NCI-H2196 (cell line): Measurements from ENCODE around the gene UBN2.

Experiments
- DNase-seq: peaks from one replicate; lab custom pipeline; 2025; ENCODE audit not compliant: unreplicated experiment; lab: John Stamatoyannopoulos, UW

Gene UBN2

DNA sequence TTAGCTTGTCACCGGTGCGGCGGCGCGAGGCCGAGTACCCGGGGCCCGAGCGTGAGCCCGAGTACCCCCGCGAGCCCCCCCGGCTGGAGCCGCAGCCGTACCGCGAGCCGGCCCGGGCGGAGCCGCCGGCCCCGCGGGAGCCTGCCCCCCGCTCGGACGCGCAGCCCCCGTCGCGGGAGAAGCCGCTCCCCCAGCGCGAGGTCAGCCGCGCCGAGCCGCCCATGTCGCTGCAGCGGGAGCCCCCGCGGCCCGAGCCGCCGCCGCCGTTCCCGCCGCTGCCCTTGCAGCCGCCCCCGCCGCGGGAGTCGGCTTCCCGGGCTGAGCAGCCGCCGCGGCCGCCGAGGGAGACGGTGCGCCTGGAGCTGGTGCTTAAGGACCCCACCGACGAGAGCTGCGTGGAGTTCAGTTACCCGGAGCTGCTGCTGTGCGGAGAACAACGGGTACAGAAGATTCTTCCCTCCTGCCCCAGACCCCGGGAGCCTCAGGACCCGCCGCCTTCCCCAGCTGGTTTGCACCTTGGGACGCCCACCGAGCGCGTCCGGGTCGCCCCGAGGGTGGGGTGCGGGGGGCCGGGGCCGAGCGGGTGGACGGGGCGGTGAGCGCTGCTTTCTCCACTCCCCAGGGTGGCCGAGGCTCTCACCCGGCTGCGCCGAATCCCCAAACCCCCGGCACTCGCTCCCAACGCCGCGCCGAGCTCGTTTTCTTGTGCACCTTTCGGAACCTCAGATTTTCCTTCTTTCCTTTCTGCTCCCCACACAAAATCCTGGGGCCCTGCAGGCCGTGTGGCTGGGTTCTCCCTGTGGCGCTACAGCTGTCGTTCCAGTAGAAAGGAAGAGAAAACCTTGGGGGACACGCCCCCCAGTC is 708 bp downstream of the UBN2 start:
- peak; percentile 10 for DNase-seq

DNA sequence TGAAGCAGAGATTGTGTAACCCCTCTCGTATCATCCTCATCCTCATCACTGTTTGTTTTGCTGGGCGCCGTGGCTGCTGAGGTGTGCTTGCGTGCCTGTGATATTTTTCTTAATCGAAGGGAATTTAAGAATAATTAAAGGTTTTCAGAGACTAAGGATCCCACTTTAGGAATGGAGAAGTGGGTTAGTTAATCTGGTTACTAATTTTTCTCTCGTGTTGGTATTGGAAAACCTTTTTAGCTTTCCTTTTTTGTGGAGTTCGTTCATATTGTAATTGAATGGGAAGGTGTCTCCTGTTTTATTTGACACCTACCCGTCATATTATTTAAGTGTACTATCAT is 1.3 kb downstream of the UBN2 start:
- no peak for DNase-seq

DNA sequence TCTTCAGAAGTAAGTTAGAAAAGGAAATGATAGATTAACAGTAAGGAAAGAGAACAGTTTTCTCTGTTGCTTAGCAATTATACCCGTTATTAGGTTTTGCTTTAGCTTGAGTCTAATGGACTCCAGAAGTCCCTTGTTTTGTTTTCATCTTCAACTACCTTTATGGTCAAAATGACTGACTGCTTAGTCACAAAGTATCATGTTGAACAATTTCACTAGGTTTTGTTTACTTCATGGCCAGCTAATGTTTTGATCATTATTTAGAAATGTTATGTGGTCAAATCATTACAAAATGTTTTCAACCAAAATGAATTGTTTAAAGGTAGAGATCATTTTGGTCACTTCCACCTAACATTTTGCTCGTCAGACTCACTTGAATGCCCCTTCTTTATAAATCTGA is 1.9 kb downstream of the UBN2 start:
- no peak for DNase-seq

DNA sequence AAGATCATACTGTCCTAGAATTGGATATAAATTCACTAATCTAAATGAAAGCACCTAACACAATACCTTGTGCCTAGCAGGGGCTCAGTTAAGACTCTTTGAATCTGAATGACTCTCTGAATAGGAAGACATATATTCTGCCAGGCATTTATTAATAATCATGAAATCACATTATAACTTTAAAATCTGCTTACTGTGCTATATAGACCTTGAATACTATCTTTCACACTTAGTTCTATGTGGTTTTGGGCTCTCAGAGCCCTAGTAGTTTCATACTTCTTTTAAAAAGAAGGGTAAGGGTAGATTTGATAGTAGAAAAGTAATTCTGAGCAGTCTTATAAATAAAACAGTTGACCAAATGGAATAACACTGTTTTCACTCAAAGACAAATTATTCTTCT is 10.2 kb downstream of the UBN2 start:
- no peak for DNase-seq

DNA sequence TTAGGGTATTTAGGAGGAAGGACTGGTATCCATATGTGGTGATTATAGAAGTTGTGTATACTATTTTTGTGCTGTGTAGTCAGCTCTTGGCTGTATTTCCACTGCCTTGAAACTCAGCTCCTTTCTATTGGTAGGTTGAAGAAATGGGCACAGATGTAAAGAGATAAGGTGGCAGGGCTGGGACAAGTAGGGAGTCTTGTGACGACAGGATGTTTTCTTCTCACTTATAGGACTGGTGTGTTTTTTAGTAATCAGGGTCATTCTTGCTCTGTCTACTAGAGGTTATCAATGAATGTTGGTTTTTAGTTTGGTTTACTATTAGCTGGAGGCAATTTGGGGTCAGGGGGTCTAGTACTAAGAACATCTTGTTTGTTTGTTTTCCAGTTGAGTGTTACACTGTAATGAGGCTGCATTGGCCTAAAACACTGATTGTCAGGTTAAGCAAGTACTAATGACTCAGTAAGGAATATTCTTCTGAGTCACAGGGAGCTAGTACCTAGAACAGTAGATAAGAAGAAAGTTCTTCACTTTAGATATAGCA is 11.8 kb downstream of the UBN2 start:
- no peak for DNase-seq

DNA sequence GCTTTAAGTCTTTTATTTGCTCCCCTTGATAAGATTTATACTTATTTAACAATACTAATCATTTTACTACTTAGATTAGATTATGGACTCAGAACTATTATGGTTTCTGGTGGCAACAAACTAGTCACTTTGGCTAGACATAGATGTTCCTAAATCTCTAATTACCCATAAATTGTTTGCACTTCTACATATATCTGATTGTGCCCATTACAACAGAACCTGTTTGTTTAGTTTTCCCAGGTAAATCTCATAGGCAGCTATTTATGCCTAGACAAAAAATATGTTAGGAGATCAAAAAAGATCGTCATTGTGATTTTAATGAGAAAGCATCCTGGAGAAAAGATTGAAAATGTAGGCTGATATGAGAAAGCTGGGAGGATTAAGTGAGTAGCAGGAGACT is 14.4 kb downstream of the UBN2 start:
- DNase-seq = no peak

DNA sequence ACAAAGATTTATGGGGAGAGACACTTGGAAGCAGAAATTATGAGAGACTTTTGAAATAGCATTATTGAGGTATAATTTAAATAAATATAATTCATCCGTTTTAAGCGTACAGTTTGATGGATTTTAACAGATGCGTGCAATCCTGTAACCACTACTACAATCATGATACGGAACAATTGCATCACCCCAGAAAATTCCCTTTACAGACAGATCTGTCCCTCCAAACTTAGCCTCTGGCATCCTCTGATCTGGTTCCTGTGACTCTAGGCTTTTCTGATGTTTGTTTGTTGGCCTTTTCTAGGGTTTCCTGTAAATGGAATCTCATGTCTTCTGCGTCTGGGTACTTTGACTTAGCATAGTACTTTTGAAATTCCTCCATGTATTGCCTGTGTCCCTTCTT is 15.5 kb downstream of the UBN2 start:
- DNase-seq = no peak

DNA sequence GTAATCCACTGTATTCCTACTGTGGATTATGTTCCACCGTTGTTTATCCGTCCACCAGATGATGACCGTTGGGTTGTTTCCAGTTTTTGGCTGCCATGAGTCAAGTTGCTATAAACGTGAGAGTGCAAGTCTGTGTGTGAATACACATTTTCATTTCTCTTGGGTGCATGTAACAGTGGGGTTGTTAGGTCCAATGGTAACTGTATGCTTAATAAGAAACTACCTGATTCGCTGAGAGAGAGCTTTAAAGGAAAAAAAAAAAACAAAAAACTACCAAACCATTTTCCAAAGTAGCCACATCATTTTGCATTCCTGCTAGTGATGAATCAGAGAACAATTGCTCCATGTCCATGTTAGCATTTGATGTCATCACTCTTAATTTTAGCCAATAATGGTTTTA is 15.9 kb downstream of the UBN2 start:
- no peak for DNase-seq

DNA sequence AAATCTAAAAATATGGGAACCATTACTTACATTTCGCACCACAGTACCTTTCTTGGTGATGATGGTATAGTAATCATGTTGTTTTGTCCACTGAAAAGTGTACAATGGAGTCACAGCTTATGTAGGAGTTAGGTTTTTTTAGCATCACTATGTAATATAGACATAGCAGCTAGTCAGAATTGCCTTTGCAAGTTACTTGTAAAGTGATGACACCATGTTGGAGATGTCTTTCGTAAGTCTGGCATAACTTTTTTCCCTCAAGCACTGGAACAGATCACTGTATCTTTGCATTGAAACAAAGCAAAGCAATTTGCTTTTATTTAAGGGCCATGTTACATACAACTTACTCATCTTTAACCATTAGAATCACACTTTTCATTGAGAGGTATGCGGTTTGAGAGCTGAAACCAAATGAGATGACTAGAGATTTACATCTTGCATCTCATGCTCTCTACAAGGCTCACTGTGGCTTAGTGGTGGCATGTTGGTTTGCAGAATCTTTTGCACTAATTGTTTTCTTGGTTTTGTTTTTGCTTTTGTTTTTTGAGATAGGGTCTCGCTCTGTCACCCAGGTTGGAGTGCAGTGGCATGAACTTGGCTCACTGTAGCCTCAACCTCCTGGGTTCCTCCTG is 18.3 kb downstream of the UBN2 start:
- DNase-seq = no peak

DNA sequence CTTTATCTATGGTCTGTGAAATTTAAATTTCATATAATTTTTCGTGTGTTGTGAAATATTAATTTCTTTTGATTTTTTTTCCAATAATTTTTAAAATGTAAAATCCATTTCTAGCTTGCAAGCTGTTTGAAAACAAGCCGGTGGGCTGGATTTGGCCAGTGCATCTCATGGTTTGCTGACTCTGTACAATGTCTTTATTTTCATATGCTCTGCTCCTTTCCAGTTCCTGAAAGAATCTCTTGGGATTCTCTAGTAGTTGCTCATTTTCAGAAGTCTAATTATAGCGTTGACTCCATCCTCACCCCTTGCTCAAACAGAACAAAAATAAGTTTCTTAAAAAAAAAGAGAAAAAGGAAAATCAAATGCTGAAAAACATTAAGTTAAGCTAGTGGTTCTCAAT is 21.4 kb downstream of the UBN2 start:
- no peak for DNase-seq

DNA sequence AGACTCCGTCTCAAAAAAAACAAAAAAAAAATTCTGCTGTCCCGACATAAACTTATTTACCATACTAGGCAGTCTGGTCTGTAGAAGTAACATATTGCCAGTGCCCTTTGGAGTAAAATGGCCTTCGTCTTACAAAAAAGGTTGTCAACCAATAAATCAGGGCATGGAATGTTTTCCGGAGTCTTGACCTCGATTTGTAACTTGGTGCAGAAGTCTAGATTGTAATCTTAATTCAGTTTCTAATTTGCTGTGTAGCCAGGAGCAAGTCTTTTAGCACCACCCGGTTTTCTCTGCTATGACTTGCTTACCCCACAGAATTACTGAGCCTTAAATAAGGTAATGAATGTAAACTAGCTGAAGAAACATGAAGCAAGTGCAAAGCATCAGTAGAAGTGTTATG is 23.2 kb downstream of the UBN2 start:
- DNase-seq = no peak

DNA sequence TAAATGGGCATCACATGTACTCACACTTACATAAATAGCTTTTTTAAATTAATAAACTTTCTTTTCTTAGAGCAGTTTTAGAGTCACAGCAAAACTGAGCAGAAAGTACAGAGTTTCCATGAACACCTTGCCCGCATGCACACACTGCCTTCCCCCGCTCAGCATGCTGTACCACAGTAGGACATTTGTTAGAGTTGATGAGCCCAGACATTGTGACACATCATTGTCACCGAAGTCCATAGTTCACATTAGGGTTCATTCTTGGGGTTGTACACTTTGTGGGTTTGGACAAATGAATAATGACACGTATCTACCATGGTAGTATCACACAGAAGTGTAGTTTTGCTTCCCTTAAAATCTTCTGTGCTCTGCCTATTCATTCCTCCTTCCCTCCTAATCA is 23.7 kb downstream of the UBN2 start:
- DNase-seq = no peak

DNA sequence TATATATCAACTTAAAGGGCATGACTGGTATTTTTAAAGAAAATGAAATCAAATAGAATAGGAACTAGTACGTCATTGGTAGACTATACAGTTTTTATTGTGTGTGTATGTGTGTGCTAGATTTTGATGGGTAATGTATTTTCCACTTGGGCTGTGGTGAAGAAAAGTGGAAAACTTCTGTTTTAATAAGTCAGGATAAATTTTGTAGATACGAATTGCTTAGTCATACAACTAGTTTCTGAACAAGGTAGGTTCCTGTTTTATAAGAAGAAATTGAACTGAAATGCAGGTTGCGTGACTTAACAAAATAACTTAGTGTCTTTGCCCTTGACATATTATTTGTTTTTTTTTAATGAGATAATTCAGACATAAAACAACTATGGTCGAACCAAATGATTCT is 24.3 kb downstream of the UBN2 start:
- DNase-seq = no peak

DNA sequence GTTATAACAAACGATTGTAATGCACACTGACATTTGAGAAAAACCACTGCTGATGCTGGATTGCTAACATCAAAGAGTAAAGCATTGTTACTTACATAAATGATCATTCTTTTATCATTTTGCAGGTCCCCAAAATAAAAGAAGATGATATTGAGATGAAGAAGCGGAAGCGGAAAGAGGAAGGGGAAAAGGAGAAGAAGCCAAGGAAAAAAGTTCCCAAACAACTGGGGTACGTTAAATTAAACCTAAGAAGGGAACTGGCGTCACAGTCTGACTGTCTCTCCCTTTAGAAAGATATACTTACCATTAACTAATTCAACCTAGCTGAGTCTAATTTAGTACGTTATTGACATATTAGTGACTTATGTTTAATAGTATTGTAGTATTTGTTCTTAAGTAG is 28.1 kb downstream of the UBN2 start:
- no peak for DNase-seq

DNA sequence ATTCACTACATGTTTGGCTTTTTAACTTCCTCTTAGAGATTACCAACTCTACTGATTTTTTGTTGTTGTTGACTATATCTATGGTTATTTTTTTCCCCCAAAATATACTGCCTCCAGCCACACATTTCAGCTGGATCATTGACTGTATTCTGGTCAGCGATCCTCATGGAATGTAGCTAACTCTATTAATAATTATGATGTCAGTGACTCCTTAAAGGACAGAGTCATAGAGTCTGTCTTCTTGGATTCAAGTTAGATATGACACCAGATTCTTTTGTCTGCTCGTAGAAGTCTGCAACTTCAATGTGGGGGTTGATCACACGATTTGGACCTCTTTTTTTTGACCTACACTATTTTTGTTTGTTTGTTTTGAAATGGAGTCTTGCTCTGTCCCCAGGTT is 33.2 kb downstream of the UBN2 start:
- DNase-seq = no peak

DNA sequence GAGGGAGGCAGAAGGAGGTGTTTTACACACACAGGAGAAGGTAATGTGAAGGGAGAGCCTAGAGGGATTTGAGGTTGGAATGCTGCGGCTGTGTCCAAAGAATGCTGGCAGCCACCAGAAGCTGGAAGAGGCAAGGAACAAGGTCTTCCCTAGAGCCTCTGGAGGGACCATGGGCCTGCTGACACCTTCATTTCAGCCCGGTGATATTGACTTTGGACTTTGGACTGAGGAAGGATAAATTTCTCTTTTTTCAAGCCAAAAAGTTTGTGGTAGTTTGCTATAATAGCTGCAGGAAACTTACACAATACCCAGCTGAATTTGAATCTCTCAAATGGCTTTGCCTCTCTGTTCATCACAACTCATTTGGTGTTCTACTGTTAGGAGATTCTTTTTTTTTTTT is 34.6 kb downstream of the UBN2 start:
- no peak for DNase-seq

DNA sequence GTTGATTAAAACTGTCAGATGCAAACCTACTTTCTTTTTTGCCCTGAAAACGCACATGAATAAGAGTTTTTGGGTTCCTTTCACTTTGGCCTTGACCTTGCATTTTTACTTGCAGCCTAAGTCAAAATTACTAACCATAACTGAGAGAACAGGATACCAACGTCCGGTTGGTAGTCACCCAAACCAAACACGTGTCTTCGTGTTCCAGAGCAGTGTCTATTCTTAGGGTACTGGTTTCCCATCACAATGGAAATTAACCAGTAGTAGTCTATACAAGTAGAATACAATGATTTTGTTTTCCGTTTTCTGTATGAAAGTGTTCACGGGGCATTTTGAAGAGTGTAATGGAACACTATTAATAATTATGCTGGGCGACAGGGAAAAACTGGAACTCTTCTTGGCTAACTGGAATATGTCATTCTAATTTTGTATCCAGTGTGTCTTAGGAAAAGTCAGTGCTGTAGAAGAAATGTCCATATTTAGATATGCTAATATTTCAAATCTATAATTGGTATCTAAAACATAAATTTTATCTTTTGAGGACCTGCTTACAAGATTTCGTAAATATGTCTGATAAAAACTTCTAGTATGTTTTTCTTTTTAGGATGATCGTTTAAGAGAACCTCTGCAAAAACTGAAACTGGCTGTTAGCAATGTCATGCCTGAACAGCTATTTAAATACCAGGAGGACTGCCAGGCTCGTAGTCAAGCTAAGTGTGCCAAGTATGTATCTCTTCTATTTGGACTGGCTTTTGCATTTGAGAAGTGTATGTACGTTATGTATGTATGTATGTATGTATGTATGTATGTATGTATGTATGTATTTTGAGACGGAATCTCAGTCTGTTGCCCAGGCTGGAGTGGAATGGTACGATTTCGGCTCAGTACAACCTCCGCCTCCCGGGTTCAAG is 40.9 kb downstream of the UBN2 start:
- DNase-seq = no peak

DNA sequence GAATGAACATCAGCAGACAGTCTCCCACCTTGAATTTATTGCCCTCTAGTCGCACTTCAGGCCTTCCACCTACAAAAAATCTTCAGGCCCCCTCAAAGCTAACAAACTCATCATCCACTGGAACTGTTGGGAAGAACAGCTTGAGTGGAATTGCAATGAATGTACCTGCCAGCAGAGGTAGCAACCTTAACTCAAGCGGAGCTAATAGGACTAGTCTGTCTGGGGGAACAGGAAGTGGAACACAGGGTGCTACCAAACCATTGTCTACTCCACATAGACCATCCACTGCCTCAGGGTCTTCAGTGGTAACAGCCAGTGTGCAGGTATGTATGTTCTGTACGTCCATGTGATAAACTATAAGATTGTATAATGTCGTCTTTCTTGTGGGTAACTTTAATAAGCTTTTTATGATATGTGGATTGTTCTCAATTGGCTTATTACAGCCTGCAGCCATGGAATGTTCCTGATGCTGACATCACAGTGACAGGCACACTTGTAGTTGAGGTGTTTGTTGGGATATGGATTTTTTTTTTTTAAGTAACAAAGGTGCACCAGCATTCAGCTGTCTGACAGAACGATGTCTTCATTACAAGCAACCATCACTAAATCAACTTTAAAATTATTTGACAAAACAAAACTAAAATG is 53.3 kb downstream of the UBN2 start:
- DNase-seq = no peak

DNA sequence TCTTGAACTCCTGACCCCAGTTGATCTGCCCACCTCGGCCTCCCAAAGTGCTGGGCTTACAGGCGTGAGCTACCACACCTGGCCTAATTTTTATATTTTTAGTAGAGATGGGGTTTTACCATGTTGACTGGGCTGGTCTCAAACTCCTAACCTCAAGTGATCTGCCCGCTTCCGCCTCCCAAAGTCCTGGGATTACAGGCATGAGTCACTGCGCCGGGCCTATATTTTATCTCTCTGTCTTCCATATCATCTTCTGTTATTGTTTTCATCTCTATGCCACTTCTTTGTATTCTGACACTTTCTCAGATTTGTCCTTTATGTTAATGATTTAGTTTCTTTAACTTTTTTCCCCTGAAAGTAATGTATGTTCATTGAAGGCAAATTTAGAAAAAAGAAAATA is 55.1 kb downstream of the UBN2 start:
- no peak for DNase-seq

DNA sequence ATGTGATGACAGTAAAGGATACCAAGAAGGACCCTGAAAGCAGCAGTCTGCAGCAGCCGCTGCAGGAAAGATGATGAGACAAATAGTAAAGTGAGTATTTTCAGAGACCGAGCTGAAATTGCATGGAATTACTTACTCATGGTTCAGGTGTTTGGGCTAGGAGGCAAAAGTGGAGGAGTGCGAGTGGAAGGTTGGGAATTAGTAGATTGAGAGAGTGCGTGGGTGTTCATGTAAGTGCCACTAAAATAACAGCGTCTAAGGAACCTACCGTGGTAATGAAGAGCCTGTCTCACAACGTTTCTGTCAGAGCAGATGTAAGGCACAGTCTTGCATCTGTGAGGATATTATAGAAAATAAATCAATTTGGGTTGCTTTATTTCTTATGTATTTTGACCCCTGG is 61.8 kb downstream of the UBN2 start:
- DNase-seq = no peak

DNA sequence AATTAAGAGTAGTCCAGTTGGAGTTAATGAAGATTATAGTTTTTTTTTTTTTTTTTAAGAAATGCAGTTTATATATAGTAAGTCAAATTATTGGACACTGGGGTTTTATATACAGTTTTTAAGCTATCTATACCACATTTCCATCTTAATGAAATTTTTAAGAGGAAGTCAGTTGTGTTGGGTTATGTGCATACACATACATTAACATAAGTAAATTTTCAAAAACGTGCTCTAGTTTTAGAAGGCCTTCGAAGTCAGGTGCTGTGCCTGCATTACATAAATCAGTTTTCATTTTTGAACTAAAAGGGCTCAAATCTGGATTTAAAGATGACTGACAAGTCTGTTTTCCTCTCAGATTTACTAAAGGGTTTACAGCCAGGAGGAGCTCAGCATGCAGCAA is 62.5 kb downstream of the UBN2 start:
- DNase-seq = no peak
